IPS-15b (cell line): Measurements from ENCODE around the gene ARID1B.

Experiments
- H3K27me3 ChIP-seq: one replicate; pipeline ENCODE4 v1.6.1; 2013; ENCODE audit warnings: low read length; ENCODE audit not compliant: control insufficient read depth, insufficient read depth
- H3K36me3 ChIP-seq: one replicate; pipeline ENCODE4 v1.6.1; 2013; ENCODE audit warnings: low read length; ENCODE audit not compliant: control insufficient read depth, insufficient read depth
- H3K4me1 ChIP-seq: one replicate; pipeline ENCODE4 v1.6.1; 2013; ENCODE audit warnings: mild to moderate bottlenecking, low read length; ENCODE audit not compliant: control insufficient read depth, insufficient read depth
- H3K4me3 ChIP-seq: one replicate; pipeline ENCODE4 v1.5.1; 2013; ENCODE audit warnings: low read depth, low read length
- H3K9ac ChIP-seq: one replicate; pipeline ENCODE4 v1.6.1; 2013; ENCODE audit warnings: low read depth, mild to moderate bottlenecking, low read length
- H3K9me3 ChIP-seq: one replicate; pipeline ENCODE4 v1.6.1; 2013; ENCODE audit warnings: mild to moderate bottlenecking, low read length; ENCODE audit not compliant: control insufficient read depth, insufficient read depth

ARID1B gene

DNA sequence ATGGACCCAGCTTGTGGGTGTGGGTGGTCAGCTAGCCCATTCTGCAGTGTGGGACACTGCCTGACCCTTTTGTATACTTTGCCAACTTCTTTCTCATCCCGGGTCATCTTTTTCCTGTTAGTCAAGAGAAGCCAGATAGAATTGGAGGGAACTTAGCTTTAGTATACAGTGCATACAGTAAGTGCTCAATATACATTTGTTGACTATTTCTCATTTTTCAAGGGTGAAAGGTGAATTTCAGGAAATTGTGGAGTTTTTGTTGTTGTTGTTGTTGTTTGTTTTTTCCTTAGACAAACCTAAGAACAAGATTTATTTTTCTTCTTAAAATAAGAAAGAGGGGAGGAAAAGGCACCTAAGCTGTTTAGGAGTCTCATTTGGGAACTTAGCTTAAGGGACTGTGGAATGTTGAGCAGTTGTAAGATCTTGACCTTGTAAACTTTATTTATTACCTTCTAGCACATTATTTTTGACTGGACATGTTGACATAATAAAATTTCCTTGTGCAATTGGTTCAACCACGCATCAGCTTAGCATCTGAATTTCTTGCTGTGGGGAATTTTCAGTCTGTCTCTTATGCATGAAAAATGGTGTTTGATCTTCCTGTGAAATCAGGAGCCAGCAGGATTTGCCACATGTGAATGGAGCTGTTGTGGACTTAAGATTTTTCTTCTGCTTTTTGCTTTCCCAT, 113.6 kb downstream of the ARID1B start:
- Histone ChIP-seq H3K9me3 (no peaks in the 10 kb centered on the region), H3K4me3 (no peak overlapping the region), H3K36me3 (no peaks in the 10 kb centered on the region), H3K27me3 (no peaks in the 10 kb centered on the region), H3K4me1 (peaks cover 22% of the 10 kb centered on the region), H3K9ac (no peak overlapping the region)

GRCh38 chr6:156897907-156898531, 120.8 kb downstream of the ARID1B start:
- no peak overlapping the region for H3K4me3 ChIP-seq
- no peaks in the 10 kb centered on the region for H3K4me1 ChIP-seq
- H3K9me3 ChIP-seq, result no peaks in the 10 kb centered on the region
- no peak overlapping the region for H3K9ac ChIP-seq
- no peaks in the 10 kb centered on the region for H3K36me3 ChIP-seq
- no peaks in the 10 kb centered on the region for H3K27me3 ChIP-seq

DNA sequence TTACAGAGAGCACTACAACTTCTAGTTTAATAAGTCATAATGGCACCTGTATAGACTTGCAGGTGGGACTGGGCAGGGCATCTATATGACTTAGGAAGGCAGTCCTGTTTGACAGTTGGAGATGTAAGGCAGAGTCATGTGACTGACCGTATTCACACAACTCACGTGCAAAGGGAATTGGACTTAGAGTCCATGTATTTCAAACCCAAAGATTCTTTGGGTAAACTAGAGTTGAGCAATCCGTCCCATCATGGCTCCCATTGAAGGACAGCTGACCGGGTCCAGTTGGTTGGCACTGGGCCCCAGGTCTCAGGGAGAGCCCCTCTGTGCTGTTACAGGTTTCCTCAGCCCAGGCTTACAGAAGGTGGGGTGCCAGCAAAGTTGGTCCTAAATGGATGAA, 121.9 kb downstream of the ARID1B start:
- H3K9ac ChIP-seq, result no peak overlapping the region
- no peaks in the 10 kb centered on the region for H3K27me3 ChIP-seq
- no peaks in the 10 kb centered on the region for H3K36me3 ChIP-seq
- no peaks in the 10 kb centered on the region for H3K4me1 ChIP-seq
- no peaks in the 10 kb centered on the region for H3K9me3 ChIP-seq
- no peak overlapping the region for H3K4me3 ChIP-seq

DNA sequence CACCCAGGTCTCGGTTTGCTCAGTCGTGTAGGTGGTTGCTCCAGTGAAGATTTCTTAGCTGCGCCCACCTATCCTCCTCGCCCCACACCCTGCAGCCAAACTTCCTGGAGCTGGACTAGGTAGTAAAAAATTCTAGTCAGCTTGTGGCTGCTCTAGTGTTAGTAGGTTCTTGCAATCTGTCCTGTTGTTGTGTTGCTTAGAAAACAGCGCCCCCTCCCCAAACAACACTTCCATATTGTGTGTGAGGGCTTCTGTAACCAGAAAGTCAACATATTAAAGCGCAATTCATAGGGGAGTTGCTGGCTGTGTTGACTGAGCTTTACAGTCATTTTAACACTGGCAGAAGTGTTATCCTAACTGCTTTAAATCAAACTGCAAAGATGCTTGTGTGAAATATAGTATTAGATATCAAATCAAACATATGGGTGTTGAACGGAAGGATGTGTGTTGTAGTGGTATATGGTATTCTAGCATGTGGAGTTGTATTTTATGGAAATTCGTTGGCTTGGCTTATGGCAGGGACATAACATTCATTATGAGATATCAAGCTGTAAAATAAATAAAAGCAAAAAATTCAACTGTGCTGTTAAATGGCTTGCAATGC, 122.5 kb downstream of the ARID1B start:
- Histone ChIP-seq H3K36me3 (no peaks in the 10 kb centered on the region), H3K9ac (no peak overlapping the region)

DNA sequence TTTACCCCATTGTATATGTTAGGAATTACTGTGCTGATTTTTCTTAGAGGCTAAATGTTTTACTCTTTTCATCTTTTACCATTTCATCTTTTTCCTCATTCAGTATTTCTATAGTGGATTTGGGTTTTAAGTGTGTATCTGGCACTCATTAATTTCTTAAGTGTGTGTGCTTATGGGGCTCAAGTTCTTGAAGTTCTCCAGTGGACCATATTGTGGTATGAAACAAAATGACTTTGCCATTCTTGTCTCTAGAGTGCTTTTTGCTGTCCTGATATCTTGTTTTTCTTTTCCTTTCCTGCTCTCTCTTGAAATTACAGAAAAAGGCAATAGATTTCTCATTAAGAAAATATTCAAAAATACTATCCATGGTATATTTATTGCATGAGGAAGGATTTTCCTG, 123.1 kb downstream of the ARID1B start:
- Histone ChIP-seq H3K27me3 (no peaks in the 10 kb centered on the region), H3K9ac (no peak overlapping the region), H3K36me3 (no peaks in the 10 kb centered on the region), H3K4me1 (no peaks in the 10 kb centered on the region), H3K4me3 (no peak overlapping the region), H3K9me3 (no peaks in the 10 kb centered on the region)

More for the DNA sequence above, 122.5 kb downstream of the ARID1B start:
- H3K4me1 ChIP-seq, result no peaks in the 10 kb centered on the region
- no peaks in the 10 kb centered on the region for H3K27me3 ChIP-seq
- H3K4me3 ChIP-seq, result no peak overlapping the region
- H3K9me3 ChIP-seq, result no peaks in the 10 kb centered on the region

- Histone ChIP-seq H3K27me3 (no peaks in the 10 kb centered on the region), H3K9me3 (no peaks in the 10 kb centered on the region), H3K36me3 (no peaks in the 10 kb centered on the region), H3K9ac (no peak overlapping the region), H3K4me1 (no peaks in the 10 kb centered on the region), H3K4me3 (no peak overlapping the region)
Observed at GRCh38 chr6:156901309-156902019, 124.3 kb downstream of the ARID1B start.

DNA sequence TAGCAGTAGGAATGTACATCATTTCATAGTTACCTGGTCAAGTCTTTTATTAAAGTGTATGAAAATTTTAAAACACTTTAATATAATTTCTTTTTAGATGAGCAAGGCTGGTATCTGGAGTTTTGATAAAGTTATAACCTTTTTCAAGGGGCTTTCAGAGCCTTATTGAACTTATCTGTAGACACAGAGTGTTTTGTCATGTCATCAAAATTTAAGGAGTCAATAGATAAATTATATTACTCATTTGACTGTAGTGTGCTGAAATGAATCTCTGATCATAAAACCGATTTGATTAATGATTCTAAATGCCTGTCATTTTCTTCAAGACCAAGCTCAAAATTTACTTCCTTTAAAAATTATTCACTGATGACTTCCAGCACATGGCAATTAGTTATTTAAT, 125.6 kb downstream of the ARID1B start:
- Histone ChIP-seq H3K27me3 (no peaks in the 10 kb centered on the region), H3K4me1 (no peaks in the 10 kb centered on the region), H3K9ac (no peak overlapping the region), H3K4me3 (no peak overlapping the region), H3K36me3 (no peaks in the 10 kb centered on the region), H3K9me3 (no peaks in the 10 kb centered on the region)

GRCh38 chr6:156904176-156904967, 127.2 kb downstream of the ARID1B start:
- H3K9ac ChIP-seq, result no peak overlapping the region
- H3K4me1 ChIP-seq, result no peaks in the 10 kb centered on the region
- no peaks in the 10 kb centered on the region for H3K36me3 ChIP-seq
- no peaks in the 10 kb centered on the region for H3K9me3 ChIP-seq
- H3K4me3 ChIP-seq, result no peak overlapping the region
- H3K27me3 ChIP-seq, result no peaks in the 10 kb centered on the region

- Histone ChIP-seq H3K36me3 (no peaks in the 10 kb centered on the region), H3K9me3 (no peaks in the 10 kb centered on the region), H3K27me3 (no peaks in the 10 kb centered on the region), H3K4me3 (no peak overlapping the region), H3K4me1 (no peaks in the 10 kb centered on the region), H3K9ac (no peak overlapping the region)
Observed at GRCh38 chr6:156905801-156906200, 128.6 kb downstream of the ARID1B start.

GRCh38 chr6:156906451-156906850, 129.3 kb downstream of the ARID1B start:
- H3K36me3 ChIP-seq, result no peaks in the 10 kb centered on the region
- H3K4me3 ChIP-seq, result no peak overlapping the region
- no peaks in the 10 kb centered on the region for H3K9me3 ChIP-seq
- no peak overlapping the region for H3K9ac ChIP-seq
- no peaks in the 10 kb centered on the region for H3K27me3 ChIP-seq
- no peaks in the 10 kb centered on the region for H3K4me1 ChIP-seq

- Histone ChIP-seq H3K27me3 (no peaks in the 10 kb centered on the region), H3K36me3 (no peaks in the 10 kb centered on the region), H3K4me3 (no peak overlapping the region), H3K4me1 (peaks cover 3% of the 10 kb centered on the region), H3K9me3 (no peaks in the 10 kb centered on the region), H3K9ac (no peak overlapping the region)
Observed at GRCh38 chr6:156909212-156910010, 132.2 kb downstream of the ARID1B start.
